ENCODE measurements around the gene INTS1.

The INTS1 gene

GRCh38 chr7:1541431-1542162 lies 37.4 kb upstream of the INTS1 start:
- no peak for DNase-seq (ENCODE audit: low spot score)

GRCh38 chr7:1540776-1541271 lies 36.6 kb upstream of the INTS1 start:
- no peak for DNase-seq (ENCODE audit: low spot score)

GRCh38 chr7:1539882-1540775 lies 35.9 kb upstream of the INTS1 start:
- DNase-seq (ENCODE audit: low spot score): no peak

GRCh38 chr7:1539181-1539881 lies 35.1 kb upstream of the INTS1 start:
- no peak for DNase-seq (ENCODE audit: low spot score)

- DNase-seq (ENCODE audit: low spot score): no peak
Measured at GRCh38 chr7:1538544-1539180, 34.5 kb upstream of the INTS1 start.

- peak; percentile 88 for DNase-seq (ENCODE audit: low spot score)
Measured at GRCh38 chr7:1537535-1538412, 33.6 kb upstream of the INTS1 start.

GRCh38 chr7:1536743-1537534 lies 32.8 kb upstream of the INTS1 start:
- DNase-seq (ENCODE audit: low spot score): peak; percentile 93

- no peak for DNase-seq (ENCODE audit: low spot score)
Measured at GRCh38 chr7:1536455-1536742, 32.2 kb upstream of the INTS1 start.

GRCh38 chr7:1535701-1536454 lies 31.7 kb upstream of the INTS1 start:
- no peak for DNase-seq (ENCODE audit: low spot score)

- no peak for DNase-seq (ENCODE audit: low spot score)
Measured at GRCh38 chr7:1535100-1535458, 30.9 kb upstream of the INTS1 start.

GRCh38 chr7:1534330-1535099 lies 30.3 kb upstream of the INTS1 start:
- DNase-seq (ENCODE audit: low spot score): no peak

- DNase-seq (ENCODE audit: low spot score): no peak
Measured at GRCh38 chr7:1533547-1534329, 29.5 kb upstream of the INTS1 start.

GRCh38 chr7:1533255-1533546 lies 29.0 kb upstream of the INTS1 start:
- no peak for DNase-seq (ENCODE audit: low spot score)

GRCh38 chr7:1532456-1533254 lies 28.5 kb upstream of the INTS1 start:
- DNase-seq (ENCODE audit: low spot score): no peak

GRCh38 chr7:1531979-1532455 lies 27.8 kb upstream of the INTS1 start:
- DNase-seq (ENCODE audit: low spot score): no peak

- DNase-seq (ENCODE audit: low spot score): no peak
Measured at GRCh38 chr7:1531263-1531978, 27.2 kb upstream of the INTS1 start.

- DNase-seq (ENCODE audit: low spot score): no peak
Measured at GRCh38 chr7:1530946-1531262, 26.7 kb upstream of the INTS1 start.
